ENCODE results near the gene RRP1.
"Not testable (repeated sequence)": the region's sequence is repeated elsewhere in the genome, so short reads cannot be mapped to it uniquely, and the experiment has no call there.

RRP1 gene

DNA sequence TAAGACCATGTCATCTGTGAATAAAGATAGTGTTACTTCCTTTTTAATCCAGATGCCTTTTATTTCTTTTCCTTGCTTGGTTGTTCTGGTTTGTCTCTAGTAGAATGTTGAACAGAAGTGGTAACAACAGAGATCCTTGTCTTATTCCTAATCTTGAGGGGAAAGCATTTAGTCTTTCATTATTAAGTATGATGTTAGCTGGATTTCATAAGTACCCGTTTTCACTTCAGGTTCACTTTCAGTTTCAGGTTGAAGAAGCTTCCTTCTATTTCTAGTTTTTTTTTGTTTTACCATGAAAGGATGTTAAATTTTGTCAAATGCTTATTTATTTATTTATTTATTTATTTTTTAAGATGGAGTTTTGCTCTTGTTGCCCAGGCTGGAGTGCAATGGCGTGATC is 53.4 kb downstream of the RRP1 start:
- no peak overlapping the region for H3K27ac ChIP-seq
- TF ChIP-seq ZFX (IDR thresholded peaks at IDR 0.05): no peak
- TF ChIP-seq CTCF (conservative IDR thresholded peaks at IDR 0.05): no peak

GRCh38 chr21:43844906-43845305 is 55.5 kb downstream of the RRP1 start:
- not testable (repeated sequence) for H3K27ac ChIP-seq

GRCh38 chr21:43845386-43845785 is 56.0 kb downstream of the RRP1 start:
- H3K27ac ChIP-seq: no peak overlapping the region
- TF ChIP-seq CTCF (conservative IDR thresholded peaks at IDR 0.05): no peak
- no peak for TF ChIP-seq ZFX (IDR thresholded peaks at IDR 0.05)

DNA sequence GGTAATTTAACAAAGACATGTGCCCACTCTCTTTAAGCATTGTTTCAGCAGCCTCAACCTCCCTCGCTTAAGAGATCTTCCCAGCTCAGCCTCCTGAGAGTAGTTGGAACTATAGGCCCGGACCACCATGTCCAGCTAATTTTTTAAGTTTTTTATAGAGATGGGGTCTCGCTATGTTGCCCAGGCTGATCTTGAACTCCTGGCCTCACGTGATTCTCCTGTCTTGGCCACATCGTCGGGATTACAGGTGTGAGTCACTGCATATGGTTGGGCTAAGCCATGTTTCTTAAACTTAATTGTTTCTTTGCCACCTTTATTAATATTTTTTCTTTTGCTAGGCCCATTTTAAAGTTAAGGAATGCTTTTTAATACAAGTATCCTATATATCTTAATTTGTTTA is 57.1 kb downstream of the RRP1 start:
- no peak for TF ChIP-seq ZFX (IDR thresholded peaks at IDR 0.05)
- no peak for TF ChIP-seq CTCF (conservative IDR thresholded peaks at IDR 0.05)
- H3K27ac ChIP-seq: no peak overlapping the region

GRCh38 chr21:43847301-43847700 is 57.9 kb downstream of the RRP1 start:
- H3K27ac ChIP-seq: no peak overlapping the region
- no peak for TF ChIP-seq ZFX (IDR thresholded peaks at IDR 0.05)
- TF ChIP-seq CTCF (conservative IDR thresholded peaks at IDR 0.05): no peak

- no peak overlapping the region for H3K27ac ChIP-seq
- TF ChIP-seq CTCF (conservative IDR thresholded peaks at IDR 0.05): no peak
- no peak for TF ChIP-seq ZFX (IDR thresholded peaks at IDR 0.05)
Observed at GRCh38 chr21:43848771-43849170, 59.4 kb downstream of the RRP1 start.

DNA sequence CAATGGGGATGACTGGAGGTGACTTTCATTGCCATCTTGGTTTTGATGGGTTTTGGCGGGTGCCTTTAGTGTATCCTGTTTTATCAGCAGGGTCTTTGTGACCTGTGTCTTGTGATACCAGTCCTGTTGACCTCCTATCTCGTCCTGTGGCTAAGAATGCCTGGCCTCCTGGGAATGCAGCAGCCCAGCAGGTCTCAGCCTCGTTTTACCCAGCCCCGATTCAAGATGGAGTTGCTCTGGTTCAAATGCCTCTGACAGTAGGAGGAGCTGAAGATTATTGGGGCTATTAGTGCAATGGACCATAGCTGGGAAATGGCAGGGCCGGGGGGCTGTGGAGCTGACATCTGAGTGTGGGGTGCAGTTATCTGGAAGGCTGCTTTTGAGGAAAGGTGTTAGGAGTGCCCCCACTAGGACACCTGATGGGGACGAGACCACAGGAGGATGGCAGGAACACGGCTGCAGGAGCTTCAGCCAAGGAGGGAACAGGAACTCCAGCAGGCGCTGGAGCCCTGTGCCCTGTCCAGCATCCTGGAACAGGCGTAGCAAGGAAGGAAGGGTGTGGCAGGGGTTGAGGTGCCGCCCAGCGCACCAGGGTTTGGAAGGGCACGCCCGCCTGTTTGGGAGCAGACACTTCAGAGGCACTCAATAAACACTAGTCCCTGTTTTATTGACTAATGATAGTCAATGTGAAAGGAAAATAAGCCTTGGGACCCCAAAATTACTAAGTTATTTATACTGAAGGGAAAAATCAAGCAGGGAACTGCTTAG is 60.3 kb downstream of the RRP1 start:
- H3K27ac ChIP-seq: no peak overlapping the region
- TF ChIP-seq ZFX (IDR thresholded peaks at IDR 0.05) (no peak), CTCF (conservative IDR thresholded peaks at IDR 0.05) (no peak)

DNA sequence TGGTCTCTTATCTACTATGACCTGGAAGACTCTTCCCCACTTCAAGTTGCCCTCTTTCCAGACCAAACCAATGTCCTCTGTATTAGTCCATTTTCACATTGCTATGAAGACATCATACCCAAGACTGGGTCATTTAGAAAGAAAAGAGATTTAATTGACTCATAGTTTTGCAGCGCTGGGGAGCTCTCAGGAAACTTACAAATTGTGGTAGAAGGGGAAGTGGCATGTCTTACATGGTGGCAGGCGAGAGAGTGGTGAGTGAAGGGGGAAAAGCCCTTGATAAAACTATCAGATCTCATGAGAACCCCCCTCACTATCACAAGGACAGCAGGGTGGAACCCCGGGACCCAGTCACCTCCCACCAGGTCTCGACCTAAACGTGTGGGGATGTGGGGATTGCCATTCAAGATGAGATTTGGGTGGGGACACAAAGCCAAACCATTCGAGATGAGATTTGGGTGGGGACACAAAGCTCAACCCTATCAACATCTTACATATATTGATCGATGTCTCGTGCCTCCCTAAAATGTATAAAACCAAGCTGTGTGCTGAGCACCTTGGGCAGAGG is 61.4 kb downstream of the RRP1 start:
- H3K27ac ChIP-seq: no peak overlapping the region
- TF ChIP-seq CTCF (conservative IDR thresholded peaks at IDR 0.05) (no peak), ZFX (IDR thresholded peaks at IDR 0.05) (no peak)

Data from C4-2B (cell line).